Left lung (tissue), 10 donors: Measurements from ENCODE around the gene SLC25A41. TPM values are rescaled to one million over a fixed set of nuclear protein-coding genes. Genes with fewer than 3 reads are reported as not detected.

Source experiments
- ATAC-seq: fragments of 200-7000 bp; cut with Tn5 transposase; one replicate; pipeline ENCODE4 v1.9.1; 2020; ENCODE audit warnings: moderate library complexity
- DNase-seq, 4 donors: peaks; one replicate each; pipeline ENCODE4 v3.0.0-alpha.2; 2013 to 2020
- H3K27ac ChIP-seq, 2 donors: fragments of 200-600 bp; sonication (generic) in 1 of 2; one replicate each; pipeline versions ENCODE4 v1.5.0 to v1.8.0; 2020 to 2021
- H3K27me3 ChIP-seq, 2 donors: fragments of 200-600 bp; sonication (generic) in 1 of 2; one replicate each; pipeline versions ENCODE4 v1.5.0 to v1.8.0; 2020 to 2021
- H3K36me3 ChIP-seq, 2 donors: fragments of 200-600 bp; sonication (generic) in 1 of 2; one replicate each; pipeline versions ENCODE4 v1.5.0 to v1.8.0; 2020 to 2021
- H3K4me1 ChIP-seq, 2 donors: fragments of 200-600 bp; one replicate each; pipeline ENCODE4 v1.8.0; 2021
- H3K4me3 ChIP-seq, 2 donors: fragments of 200-600 bp; sonication (generic) in 1 of 2; one replicate each; pipeline versions ENCODE4 v1.5.0 to v1.8.0; 2020 to 2021; ENCODE audit warnings: mild to moderate bottlenecking in 1 of 2
- H3K9me3 ChIP-seq, 2 donors: fragments of 200-600 bp; sonication (generic) in 1 of 2; one replicate each; pipeline versions ENCODE4 v1.5.0 to v1.8.0; 2020 to 2021
- CTCF ChIP-seq, 2 donors: fragments of 200-600 bp; sonication (generic) in 1 of 2; IDR thresholded peaks; one replicate each; pipeline versions ENCODE4 v1.5.0 to v1.8.0; 2021; ENCODE audit warnings: antibody characterized with exemption in 2 of 2
- intact Hi-C, 2 donors: fragments of 100-400 bp; cut with DNase I; formaldehyde crosslinking; loops; one replicate each; pipeline versions ENCODE4 v1.11.2 to v1.14.2; 2022
- polyA plus RNA-seq, 6 donors: library from polyadenylated mRNA; unstranded; fragments of 120-200 nt; gene quantifications; one replicate each; pipeline ENCODE4 v1.2.1, GENCODE V29; 2013; ENCODE audit not compliant: insufficient read length in 6 of 6
- total RNA-seq, 2 donors: library from RNA; stranded (reverse); fragmentation: NEBNext Ultra II Directional; extraction: Animal tissue kit (Norgen Biotek cat#: 25700); gene quantifications; one replicate each; pipeline ENCODE4 v1.2.1, GENCODE V29; 2021
- donor health status: DM: no; HTN: yes; CAD: no.
- donor health status: DM: no; HTN: no; CAD: no.

Gene SLC25A41
- total and polyA plus RNA-seq, 8 donors, result 0.31 to 1.7 (median 0.71) TPM

DNA sequence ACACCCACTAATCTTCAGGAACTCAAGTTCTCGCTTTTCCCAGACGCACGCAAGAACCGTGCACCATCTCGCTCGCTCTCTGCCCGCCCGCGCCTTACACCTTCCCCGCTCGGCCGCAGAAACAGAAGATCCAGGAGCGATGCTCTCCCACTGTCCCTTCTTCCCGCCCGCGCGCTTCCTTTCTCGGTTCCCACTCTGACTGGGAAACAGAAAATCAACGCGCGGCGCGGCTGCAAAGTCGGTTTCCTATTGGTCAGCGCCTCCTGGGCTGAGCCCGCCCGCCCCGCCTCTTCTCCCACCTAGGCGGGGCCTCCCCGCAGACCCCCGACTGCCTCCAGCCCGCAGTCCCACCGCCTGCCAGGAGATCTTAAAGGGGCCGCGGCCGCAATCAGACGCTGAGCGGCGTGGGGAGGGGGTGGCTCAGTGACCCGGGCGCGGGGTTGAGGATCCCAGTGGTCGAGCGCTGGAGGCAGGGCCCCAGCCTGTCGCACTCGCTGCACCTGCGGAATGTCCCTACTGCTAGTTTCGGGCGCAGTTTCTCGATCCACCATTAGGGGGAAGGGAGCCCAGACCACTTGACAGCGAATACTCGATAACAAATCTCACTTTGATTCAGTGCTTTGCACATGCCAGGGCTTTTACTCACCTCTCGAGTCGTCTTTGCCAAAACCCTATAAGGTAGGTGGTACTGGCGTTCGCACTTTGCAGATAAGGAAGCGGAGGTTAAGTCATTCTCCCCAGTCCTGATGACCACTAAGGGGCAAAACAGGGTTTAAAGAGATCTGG, 26.7 kb upstream of the SLC25A41 start:
- ATAC-seq, result peak; percentile 87
- Histone ChIP-seq H3K4me3 (peak overlapping the region; percentile 62 to 88), H3K36me3 (peaks cover 0 to 6% of the 10 kb centered on the region in 2 donors), H3K9me3 (no peaks in the 10 kb centered on the region), H3K4me1 (peaks cover 0 to 24% of the 10 kb centered on the region in 2 donors), H3K27me3 (peaks cover 13 to 46% of the 10 kb centered on the region in 2 donors), H3K27ac (peak overlapping the region; percentile 83 to 84)
- intact Hi-C loops, result no loop called here
- peak; percentile 44 to 63 for TF ChIP-seq CTCF (IDR thresholded peaks at IDR 0.05)
- DNase-seq, result peak; percentile 96 to 98 (median 98)

DNA sequence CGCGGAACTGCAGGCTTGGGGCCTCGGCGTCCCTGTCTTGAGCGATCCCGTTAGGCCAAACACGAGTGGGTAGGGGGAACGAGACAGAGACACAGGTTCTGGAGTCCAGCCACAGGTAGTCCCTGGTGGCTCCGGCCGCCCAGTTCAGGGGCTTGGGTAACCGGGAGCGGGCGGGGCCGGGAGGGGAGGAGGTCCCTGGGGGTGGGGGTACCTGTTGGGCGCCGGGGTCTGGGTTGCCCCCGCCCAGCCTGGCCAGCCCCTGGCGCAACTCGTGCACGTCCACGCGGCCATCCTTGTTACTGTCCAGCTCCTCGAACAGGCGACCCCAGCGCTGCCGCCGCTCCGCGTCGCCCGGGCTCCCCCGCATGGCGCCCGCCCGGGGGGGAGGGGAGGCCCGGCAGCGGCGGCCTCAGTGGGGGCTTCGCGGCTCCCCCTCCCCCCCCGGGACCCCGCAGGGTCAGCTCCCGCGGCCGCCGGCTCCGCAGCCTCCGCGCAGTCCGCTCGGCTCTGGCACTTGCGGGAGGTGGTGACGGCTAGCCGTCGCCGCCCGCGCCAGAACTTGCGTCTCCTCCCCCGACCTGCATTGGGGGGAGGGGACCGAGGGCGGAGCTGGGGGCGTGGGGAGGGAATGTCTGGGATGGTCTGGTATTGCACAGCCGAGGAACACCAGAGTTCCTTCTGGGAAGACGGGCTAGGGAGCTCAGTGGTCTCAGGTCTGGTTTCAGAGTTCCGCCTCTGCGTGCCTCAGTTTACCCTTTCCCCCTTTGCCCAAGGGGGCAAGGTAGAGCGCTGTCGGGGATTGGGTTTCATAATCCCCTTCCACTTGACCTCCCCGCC, 25.9 kb upstream of the SLC25A41 start, which contains the start of gene SLC25A23:
TSS of gene SLC25A23 (minus strand) at position 531 of the 837 bp plus-strand sequence. CDS start at position 367, 164 bp downstream.
- TF ChIP-seq CTCF (IDR thresholded peaks at IDR 0.05), result no peak
- Histone ChIP-seq H3K27me3 (peaks cover 11 to 38% of the 10 kb centered on the region in 2 donors), H3K9me3 (peaks cover 0 to 3% of the 10 kb centered on the region in 2 donors), H3K36me3 (peaks cover 0 to 13% of the 10 kb centered on the region in 2 donors), H3K27ac (peak within 1 kb of the TSS; percentile 83 to 84), H3K4me1 (peaks cover 0 to 24% of the 10 kb centered on the region in 2 donors), H3K4me3 (peak within 1 kb of the TSS; percentile 62 to 88)
- peak; percentile 73 to 89 (median 79) for DNase-seq
- peak; percentile 76 for ATAC-seq
- intact Hi-C loops, result no loop called here

GRCh38 chr19:6458695-6459261, 25.2 kb upstream of the SLC25A41 start:
- DNase-seq, result peak in 1 of 4 donors; percentile 40
- ATAC-seq, result peak; percentile 19
- intact Hi-C loops, result no loop called here

GRCh38 chr19:6457958-6458694, 24.6 kb upstream of the SLC25A41 start:
- Histone ChIP-seq H3K27ac (no peak overlapping the region), H3K4me3 (peak overlapping the region in 1 of 2 donors; percentile 62)
- no peak for ATAC-seq

More at GRCh38 chr19:6458695-6459261, 25.2 kb upstream of the SLC25A41 start:
- Histone ChIP-seq H3K36me3 (peaks cover 0 to 20% of the 10 kb centered on the region in 2 donors), H3K4me1 (peaks cover 0 to 20% of the 10 kb centered on the region in 2 donors), H3K27me3 (peaks cover 4 to 31% of the 10 kb centered on the region in 2 donors), H3K9me3 (peaks cover 0 to 10% of the 10 kb centered on the region in 2 donors), H3K27ac (peak overlapping the region; percentile 83 to 84), H3K4me3 (peak overlapping the region; percentile 62 to 88)
- no peak for TF ChIP-seq CTCF (IDR thresholded peaks at IDR 0.05)

More at GRCh38 chr19:6457958-6458694, 24.6 kb upstream of the SLC25A41 start:
- intact Hi-C loops, result no loop called here
- peaks cover 0 to 17% of the 10 kb centered on the region in 2 donors for H3K9me3 ChIP-seq
- no peak for TF ChIP-seq CTCF (IDR thresholded peaks at IDR 0.05)
- peaks cover 0 to 25% of the 10 kb centered on the region in 2 donors for H3K36me3 ChIP-seq
- peaks cover 0 to 25% of the 10 kb centered on the region in 2 donors for H3K27me3 ChIP-seq
- no peak for DNase-seq
- peaks cover 0 to 18% of the 10 kb centered on the region in 2 donors for H3K4me1 ChIP-seq
